ENCODE results near the gene TFR2.

The TFR2 gene

GRCh38 chr7:100641860-100642533, 645 bp upstream of the TFR2 start:
- ATAC-seq: no peak
- Mint-ChIP-seq H3K4me3 (no peak overlapping the region), H3K27me3 (peaks cover 5% of the 10 kb centered on the region), H3K27ac (no peak overlapping the region), H3K4me1 (no peaks in the 10 kb centered on the region), H3K36me3 (ENCODE audit: low read depth) (no peaks in the 10 kb centered on the region), H3K9me3 (no peaks in the 10 kb centered on the region)
- DNase-seq: no peak

- H3K27ac Mint-ChIP-seq: no peak overlapping the region
- ATAC-seq (no peak), DNase-seq (no peak)
- no peaks in the 10 kb centered on the region for H3K4me1 Mint-ChIP-seq
- H3K4me3 Mint-ChIP-seq: no peak overlapping the region
- H3K27me3 Mint-ChIP-seq: peaks cover 5% of the 10 kb centered on the region
- no peaks in the 10 kb centered on the region for H3K9me3 Mint-ChIP-seq
- no peaks in the 10 kb centered on the region for H3K36me3 Mint-ChIP-seq (ENCODE audit: low read depth)
Observed at GRCh38 chr7:100640517-100641440, 573 bp downstream of the TFR2 start.

- ATAC-seq: no peak
- Mint-ChIP-seq H3K4me3 (no peak overlapping the region), H3K27ac (no peak overlapping the region), H3K9me3 (no peaks in the 10 kb centered on the region), H3K36me3 (ENCODE audit: low read depth) (no peaks in the 10 kb centered on the region), H3K4me1 (no peaks in the 10 kb centered on the region), H3K27me3 (peaks cover under 1% of the 10 kb centered on the region)
- DNase-seq: no peak
Observed at GRCh38 chr7:100639995-100640516, 1.3 kb downstream of the TFR2 start.

- no peaks in the 10 kb centered on the region for H3K9me3 Mint-ChIP-seq
- peaks cover 2% of the 10 kb centered on the region for H3K27me3 Mint-ChIP-seq
- ATAC-seq (peak; percentile 71), DNase-seq (peak; percentile 69)
- peak overlapping the region; percentile 91 for H3K27ac Mint-ChIP-seq
- peak overlapping the region; percentile 82 for H3K4me3 Mint-ChIP-seq
- H3K36me3 Mint-ChIP-seq (ENCODE audit: low read depth): peaks cover 4% of the 10 kb centered on the region
- peaks cover 21% of the 10 kb centered on the region for H3K4me1 Mint-ChIP-seq
Observed at GRCh38 chr7:100632951-100633717, 8.2 kb downstream of the TFR2 start.

- no peaks in the 10 kb centered on the region for H3K9me3 Mint-ChIP-seq
- H3K27me3 Mint-ChIP-seq: peaks cover 2% of the 10 kb centered on the region
- no peak overlapping the region for H3K4me3 Mint-ChIP-seq
- H3K27ac Mint-ChIP-seq: no peak overlapping the region
- DNase-seq: no peak
- ATAC-seq: no peak
- peaks cover 4% of the 10 kb centered on the region for H3K36me3 Mint-ChIP-seq (ENCODE audit: low read depth)
- H3K4me1 Mint-ChIP-seq: peaks cover 33% of the 10 kb centered on the region
Observed at GRCh38 chr7:100630066-100630465, 11.3 kb downstream of the TFR2 start.

GRCh38 chr7:100629117-100629716, 12.1 kb downstream of the TFR2 start:
- Mint-ChIP-seq H3K4me3 (no peak overlapping the region), H3K27me3 (peaks cover 2% of the 10 kb centered on the region), H3K27ac (no peak overlapping the region), H3K36me3 (ENCODE audit: low read depth) (peaks cover 4% of the 10 kb centered on the region), H3K4me1 (peaks cover 32% of the 10 kb centered on the region), H3K9me3 (no peaks in the 10 kb centered on the region)
- ATAC-seq: no peak
- DNase-seq: peak; percentile 45

- DNase-seq: no peak
- H3K9me3 Mint-ChIP-seq: no peaks in the 10 kb centered on the region
- H3K27ac Mint-ChIP-seq: peak overlapping the region; percentile 81
- H3K36me3 Mint-ChIP-seq (ENCODE audit: low read depth): peaks cover 3% of the 10 kb centered on the region
- peaks cover under 1% of the 10 kb centered on the region for H3K27me3 Mint-ChIP-seq
- H3K4me1 Mint-ChIP-seq: peaks cover 17% of the 10 kb centered on the region
- H3K4me3 Mint-ChIP-seq: peak overlapping the region; percentile 79
- ATAC-seq: no peak
Observed at GRCh38 chr7:100627238-100627549, 14.2 kb downstream of the TFR2 start.

GRCh38 chr7:100626530-100627237, 14.7 kb downstream of the TFR2 start:
- Mint-ChIP-seq H3K27ac (peak overlapping the region; percentile 81), H3K4me1 (peaks cover 15% of the 10 kb centered on the region), H3K27me3 (no peaks in the 10 kb centered on the region), H3K9me3 (no peaks in the 10 kb centered on the region), H3K36me3 (ENCODE audit: low read depth) (peaks cover 3% of the 10 kb centered on the region), H3K4me3 (peak overlapping the region; percentile 79)
- ATAC-seq: peak; percentile 96
- peak; percentile 88 for DNase-seq

- no peak overlapping the region for H3K27ac Mint-ChIP-seq
- DNase-seq (no peak), ATAC-seq (no peak)
- no peaks in the 10 kb centered on the region for H3K9me3 Mint-ChIP-seq
- peak overlapping the region; percentile 79 for H3K4me3 Mint-ChIP-seq
- H3K36me3 Mint-ChIP-seq (ENCODE audit: low read depth): peaks cover 3% of the 10 kb centered on the region
- H3K27me3 Mint-ChIP-seq: no peaks in the 10 kb centered on the region
- peaks cover 15% of the 10 kb centered on the region for H3K4me1 Mint-ChIP-seq
Observed at GRCh38 chr7:100626055-100626454, 15.3 kb downstream of the TFR2 start.

GRCh38 chr7:100623951-100624824, 17.2 kb downstream of the TFR2 start:
- Mint-ChIP-seq H3K4me3 (no peak overlapping the region), H3K4me1 (peaks cover 15% of the 10 kb centered on the region)
- no peak for ATAC-seq

GRCh38 chr7:100621554-100621953, 19.8 kb downstream of the TFR2 start:
- H3K4me3 Mint-ChIP-seq: no peak overlapping the region
- H3K9me3 Mint-ChIP-seq: no peaks in the 10 kb centered on the region
- no peaks in the 10 kb centered on the region for H3K36me3 Mint-ChIP-seq (ENCODE audit: low read depth)
- H3K4me1 Mint-ChIP-seq: peaks cover 8% of the 10 kb centered on the region
- ATAC-seq (no peak), DNase-seq (no peak)
- H3K27me3 Mint-ChIP-seq: no peaks in the 10 kb centered on the region
- peak overlapping the region; percentile 46 for H3K27ac Mint-ChIP-seq

More at GRCh38 chr7:100623951-100624824, 17.2 kb downstream of the TFR2 start:
- H3K36me3 Mint-ChIP-seq (ENCODE audit: low read depth): no peaks in the 10 kb centered on the region
- no peak for DNase-seq
- H3K27ac Mint-ChIP-seq: no peak overlapping the region
- H3K9me3 Mint-ChIP-seq: no peaks in the 10 kb centered on the region
- no peaks in the 10 kb centered on the region for H3K27me3 Mint-ChIP-seq

- Mint-ChIP-seq H3K4me1 (peaks cover 2% of the 10 kb centered on the region), H3K36me3 (ENCODE audit: low read depth) (no peaks in the 10 kb centered on the region), H3K9me3 (no peaks in the 10 kb centered on the region), H3K27me3 (no peaks in the 10 kb centered on the region), H3K4me3 (no peak overlapping the region), H3K27ac (no peak overlapping the region)
- ATAC-seq (no peak), DNase-seq (no peak)
Observed at GRCh38 chr7:100620804-100621203, 20.5 kb downstream of the TFR2 start.

- ATAC-seq: no peak
- Mint-ChIP-seq H3K27ac (no peak overlapping the region), H3K4me1 (no peaks in the 10 kb centered on the region), H3K27me3 (no peaks in the 10 kb centered on the region), H3K9me3 (no peaks in the 10 kb centered on the region), H3K36me3 (ENCODE audit: low read depth) (no peaks in the 10 kb centered on the region), H3K4me3 (no peak overlapping the region)
- no peak for DNase-seq
Observed at GRCh38 chr7:100620239-100620638, 21.1 kb downstream of the TFR2 start.
